Activated naive CD4-positive, alpha-beta T cell (primary cell): Measurements from ENCODE around the gene WIPF2.

ENCODE experiments used
- DNase-seq, 4 experiments: peaks; one replicate each; lab custom pipeline; 2025; lab: John Stamatoyannopoulos, UW

The WIPF2 gene

DNA sequence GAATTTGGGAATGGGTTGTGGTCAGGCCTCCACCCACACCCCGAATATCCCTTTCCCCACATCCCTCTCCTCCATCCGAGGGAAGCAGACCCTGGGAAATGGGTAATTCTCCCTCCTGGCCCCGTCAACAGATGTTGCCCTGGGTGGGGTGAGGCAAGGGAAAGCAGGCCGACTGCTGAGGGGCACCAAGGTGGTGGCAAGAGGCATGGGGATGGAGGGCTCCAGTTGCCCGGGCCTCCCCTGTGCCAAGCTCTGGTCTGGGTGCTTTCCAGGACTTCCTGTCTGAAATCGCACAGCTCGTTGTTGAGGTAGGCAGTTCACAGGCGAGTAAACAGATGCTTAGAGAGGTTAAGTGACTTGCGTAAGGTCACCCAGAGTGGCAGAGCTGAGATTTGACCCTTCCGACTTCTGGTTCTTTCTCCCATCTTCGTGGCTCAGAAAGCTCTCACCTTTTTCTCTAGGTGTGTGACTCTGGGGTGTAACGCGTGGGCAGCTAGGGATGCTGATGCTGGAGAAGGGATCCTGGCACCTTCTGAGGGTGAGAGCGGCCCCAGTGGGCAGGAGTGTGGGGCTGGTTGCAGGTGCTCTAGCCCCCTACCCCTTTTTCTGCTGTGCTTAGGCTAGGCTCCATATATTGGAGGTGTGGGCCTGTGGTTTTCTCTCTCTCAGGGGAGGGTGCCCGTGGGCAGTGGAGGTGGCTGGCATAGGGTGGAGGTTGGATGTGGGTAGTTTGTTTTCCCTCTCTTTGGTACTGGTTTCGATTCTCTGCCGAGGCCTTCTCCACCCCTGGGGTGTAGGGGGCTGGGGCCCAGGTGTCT, 107.1 kb downstream of the WIPF2 start:
- DNase-seq, result peak in 2 of 4 experiments; percentile 34 to 42

DNA sequence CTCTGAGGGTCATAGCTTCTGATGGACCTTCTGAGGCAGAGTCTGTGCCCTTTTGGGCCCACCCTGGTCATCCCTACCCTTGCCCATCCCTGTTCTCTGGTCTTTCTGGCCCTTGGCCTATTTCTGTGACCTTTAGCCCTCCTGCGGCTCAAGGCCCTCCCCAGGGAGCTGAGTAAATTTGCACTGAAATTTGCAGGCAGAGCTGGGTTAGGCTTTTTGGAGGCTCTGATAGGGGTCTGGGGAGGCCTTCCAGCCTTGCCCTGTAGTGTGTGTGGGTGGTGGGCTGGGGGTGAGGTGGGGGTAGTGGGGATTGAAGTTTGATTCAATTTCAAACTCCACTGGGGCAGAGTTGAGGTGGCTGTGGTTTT, 107.7 kb downstream of the WIPF2 start:
- no peak for DNase-seq

DNA sequence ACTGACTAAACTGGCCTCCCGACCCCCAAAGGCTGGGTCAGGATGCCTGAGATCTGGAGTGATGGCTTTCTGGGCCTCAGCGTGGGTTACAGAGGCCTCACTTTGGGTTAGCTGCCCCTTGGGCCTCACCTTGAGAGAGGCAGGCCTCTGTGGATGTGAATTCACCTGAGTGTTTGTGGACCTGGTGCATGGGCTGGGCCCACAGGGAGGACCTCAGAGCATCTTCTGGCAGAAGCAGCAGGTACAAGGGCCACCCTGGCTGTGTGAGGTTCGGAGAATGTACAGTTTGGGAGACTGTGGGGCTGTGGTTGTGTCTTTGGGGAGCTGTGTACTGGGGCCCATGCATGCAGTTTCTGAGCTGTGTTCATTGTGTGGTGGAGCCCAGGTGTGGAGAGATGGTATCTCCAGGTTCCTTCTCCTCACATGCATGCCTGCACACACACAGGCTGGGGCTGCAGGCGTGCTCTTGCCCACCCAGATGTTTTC, 108.2 kb downstream of the WIPF2 start:
- DNase-seq, result no peak

DNA sequence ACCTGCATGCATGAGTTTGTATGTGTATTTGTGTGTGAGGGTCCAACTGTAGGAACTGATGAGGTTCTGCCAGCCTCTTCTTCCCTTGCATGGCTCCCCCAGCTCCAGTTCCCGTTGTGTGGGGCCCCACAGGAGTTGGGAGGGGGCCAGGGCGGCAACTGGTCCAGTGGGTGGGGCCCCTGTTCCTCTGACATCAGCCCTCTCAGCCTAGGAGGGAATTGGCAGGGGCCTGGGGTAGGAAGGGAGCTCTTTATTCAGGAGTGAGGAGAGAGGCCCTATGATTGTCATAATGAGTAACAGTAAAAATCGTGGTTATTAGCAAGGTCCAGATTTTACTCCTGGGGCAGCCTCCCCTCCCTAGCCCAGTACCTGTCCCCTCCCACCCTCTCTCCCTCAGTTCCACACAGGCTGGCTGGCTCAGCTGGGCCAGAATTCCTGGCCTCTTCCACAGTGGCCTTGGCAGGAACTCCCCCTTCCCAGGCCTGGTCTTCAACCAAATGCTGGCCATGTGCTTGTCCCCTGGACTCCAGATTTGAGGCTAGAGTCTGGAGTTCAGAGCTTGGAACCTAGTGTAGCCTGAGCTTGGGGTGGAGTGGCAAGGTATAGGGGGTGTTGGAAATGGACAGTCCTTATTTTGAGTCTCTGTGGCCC, 108.8 kb downstream of the WIPF2 start:
- no peak for DNase-seq

DNA sequence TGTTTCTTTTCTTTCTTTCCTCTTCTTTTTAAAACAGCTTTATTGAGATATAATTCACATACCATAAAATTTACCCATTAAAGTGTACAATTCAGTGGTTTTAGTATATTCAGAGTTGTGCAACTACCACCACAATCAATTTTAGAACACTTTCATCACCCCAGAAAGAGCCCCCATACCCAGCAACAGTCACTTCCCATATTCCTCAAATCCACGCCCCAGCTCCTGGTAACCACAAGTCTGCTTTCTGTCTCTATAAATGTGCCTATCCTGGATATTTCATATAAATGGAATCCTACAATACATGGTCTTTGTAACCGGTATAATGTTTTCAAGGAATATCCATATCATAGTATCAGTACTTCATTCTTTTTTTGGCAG, 109.3 kb downstream of the WIPF2 start:
- no peak for DNase-seq

DNA sequence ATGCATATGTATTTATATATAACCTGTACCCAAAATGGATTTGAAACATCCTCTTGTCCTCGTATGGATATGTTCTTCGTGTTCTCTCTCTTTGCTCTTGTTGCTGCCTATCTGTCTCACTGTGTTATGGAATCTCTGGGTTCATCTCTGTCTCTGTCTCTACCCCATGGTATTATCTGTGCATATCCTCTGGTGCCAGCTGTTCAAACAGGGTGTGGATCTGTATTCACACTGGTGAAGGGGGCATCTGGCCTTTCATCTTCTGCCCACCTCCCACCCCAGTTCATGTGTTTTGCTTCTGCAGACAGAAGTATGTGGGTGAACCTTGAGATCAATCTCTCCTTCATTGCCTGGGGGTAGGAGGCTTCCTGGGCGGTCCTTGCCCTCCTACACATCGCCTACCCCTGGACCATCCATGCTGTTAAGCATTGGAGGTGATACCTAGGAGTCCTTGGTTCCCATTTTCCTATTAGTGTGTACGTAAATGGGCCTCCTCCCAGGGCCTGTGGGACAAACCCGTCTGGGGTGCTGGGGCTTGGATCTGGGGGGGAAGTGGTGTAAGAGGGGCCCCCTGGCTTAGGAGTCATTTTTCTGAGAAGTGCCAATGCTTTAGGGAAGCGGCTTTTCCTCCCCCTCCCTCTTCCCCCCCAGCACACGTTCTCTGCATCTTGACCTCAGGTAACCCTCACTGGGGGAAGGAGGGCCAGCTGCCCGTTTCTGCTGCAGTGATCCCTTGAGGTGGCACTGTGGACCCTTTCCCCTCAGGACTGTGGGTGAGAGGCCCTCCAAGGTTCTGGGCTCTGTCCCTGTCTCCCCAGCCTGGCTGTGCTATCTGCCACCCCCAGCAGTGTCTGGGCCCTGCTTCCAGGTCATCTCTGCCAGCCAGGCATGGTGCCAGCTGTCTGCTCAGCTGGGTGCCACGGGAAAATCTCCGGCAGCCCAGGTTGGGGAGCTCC, 111.0 kb downstream of the WIPF2 start:
- no peak for DNase-seq

DNA sequence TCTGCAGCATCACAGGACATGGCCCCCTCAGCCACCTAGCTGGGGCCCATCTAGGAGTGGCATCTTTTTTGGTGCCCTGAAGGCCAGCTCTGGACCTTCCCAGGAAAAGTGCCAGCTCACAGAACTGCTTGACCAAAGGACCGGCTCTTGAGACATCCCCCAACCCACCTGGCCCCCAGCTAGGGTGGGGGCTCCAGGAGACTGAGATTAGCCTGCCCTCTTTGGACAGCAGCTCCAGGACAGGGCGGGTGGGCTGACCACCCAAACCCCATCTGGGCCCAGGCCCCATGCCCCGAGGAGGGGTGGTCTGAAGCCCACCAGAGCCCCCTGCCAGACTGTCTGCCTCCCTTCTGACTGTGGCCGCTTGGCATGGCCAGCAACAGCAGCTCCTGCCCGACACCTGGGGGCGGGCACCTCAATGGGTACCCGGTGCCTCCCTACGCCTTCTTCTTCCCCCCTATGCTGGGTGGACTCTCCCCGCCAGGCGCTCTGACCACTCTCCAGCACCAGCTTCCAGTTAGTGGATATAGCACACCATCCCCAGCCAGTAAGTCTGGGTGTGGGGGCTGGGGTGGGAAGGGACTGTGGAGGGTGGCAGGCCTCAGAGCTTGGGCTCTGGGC, 111.9 kb downstream of the WIPF2 start:
- DNase-seq, result no peak

DNA sequence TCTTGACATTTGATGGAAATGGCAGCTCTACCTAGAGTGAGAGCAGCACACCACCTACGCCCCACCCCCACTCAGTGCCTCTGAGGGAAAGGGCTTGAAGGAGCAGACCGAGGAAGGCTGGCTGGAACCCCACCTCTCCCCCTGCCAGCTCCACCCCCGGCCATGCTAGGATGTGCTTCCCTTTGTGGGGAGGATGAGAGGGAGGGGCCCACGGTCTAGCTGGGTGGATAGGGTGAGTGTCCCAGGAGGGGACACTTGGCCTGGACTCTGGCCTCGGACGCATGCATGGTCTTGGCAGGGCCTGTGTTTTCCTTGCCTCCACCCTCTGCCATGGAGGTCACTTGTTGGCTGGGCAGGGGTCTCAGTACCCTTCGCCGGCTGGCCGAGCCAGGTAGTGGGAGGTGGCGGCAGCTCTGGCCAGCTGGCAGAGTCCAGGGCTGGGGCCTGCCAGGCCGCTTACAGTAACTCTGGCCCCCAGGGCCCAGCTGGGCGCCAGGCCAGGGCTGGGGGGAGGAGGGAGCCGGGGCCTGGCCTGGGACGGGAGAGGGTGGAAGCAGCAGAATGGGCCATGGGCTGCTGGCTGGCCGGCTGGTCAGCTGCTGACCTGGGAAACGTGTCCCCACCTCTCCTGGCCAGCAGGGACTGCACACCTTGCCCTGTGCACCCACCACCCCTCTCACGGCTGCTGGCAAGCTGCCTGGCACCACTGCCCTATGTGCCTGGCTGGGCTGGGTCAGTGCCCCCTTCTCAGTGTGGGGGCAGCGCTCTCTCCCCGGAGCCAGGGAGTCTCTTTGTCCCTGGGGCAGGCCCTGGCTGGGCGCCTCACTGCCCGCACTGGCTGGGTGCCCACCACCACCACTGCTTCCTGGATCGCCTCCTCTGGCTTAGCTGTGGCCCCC, 112.9 kb downstream of the WIPF2 start:
- DNase-seq, result no peak
